Subcutaneous adipose tissue (tissue), 4 donors: ENCODE measurements around the gene UBE2O. TPM values are rescaled to one million over a fixed set of nuclear protein-coding genes. Genes with fewer than 3 reads are reported as not detected.

Source experiments
- total RNA-seq, 4 donors: library from RNA; depleted of rRNA; stranded (reverse); fragments of >200 nt; gene quantifications; one replicate each; pipeline ENCODE4 v1.1.0, GENCODE V29; 2016
- TF ChIP-seq, protein P1 (sequence below): fragments of 450-650 bp; IDR thresholded peaks from one replicate; pipeline ENCODE4 v1.5.1; 2016; ENCODE audit warnings: low read depth, mild to moderate bottlenecking, control low read depth, antibody characterized with exemption, moderate library complexity

Gene UBE2O
- total RNA-seq, 4 donors from 2014 or later = 7.2 to 14.3 (median 12.6) TPM

DNA sequence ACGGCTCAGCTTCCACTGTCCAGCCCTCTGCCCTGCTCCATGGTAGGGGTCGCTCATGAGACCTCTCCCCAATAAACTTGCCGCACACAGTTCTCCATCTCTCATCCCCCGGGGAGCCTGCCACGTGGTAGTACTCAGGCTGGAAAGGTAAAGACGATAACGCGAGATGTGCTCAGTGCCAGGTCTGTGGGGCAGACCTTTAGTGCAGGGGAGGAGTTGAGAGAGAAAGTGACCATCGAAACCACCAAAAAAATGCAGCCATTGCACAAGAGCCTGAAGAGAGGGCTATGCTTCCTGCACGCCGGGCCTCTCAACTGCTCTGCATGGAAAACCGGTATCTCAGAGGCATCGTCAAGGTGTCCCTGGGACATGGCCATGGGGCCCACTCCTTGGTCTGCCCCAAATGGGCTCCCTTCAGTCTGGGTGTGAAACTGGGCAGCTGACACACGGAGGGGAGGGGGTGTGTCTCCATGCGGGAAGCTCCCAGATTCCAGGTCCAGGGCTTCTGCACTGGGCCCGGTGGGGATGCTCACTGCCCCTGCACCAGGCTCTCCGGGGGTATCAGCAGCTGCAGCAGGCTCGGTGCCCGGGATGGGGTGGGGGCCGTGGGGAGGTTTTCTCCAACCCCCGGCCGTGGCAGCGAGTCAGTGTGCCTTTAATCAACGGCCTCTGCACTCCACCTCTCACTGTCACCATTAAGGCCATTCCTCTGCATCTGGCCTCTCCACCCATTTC is 9.8 kb upstream of the UBE2O start:
- TF ChIP-seq, protein P1, sequence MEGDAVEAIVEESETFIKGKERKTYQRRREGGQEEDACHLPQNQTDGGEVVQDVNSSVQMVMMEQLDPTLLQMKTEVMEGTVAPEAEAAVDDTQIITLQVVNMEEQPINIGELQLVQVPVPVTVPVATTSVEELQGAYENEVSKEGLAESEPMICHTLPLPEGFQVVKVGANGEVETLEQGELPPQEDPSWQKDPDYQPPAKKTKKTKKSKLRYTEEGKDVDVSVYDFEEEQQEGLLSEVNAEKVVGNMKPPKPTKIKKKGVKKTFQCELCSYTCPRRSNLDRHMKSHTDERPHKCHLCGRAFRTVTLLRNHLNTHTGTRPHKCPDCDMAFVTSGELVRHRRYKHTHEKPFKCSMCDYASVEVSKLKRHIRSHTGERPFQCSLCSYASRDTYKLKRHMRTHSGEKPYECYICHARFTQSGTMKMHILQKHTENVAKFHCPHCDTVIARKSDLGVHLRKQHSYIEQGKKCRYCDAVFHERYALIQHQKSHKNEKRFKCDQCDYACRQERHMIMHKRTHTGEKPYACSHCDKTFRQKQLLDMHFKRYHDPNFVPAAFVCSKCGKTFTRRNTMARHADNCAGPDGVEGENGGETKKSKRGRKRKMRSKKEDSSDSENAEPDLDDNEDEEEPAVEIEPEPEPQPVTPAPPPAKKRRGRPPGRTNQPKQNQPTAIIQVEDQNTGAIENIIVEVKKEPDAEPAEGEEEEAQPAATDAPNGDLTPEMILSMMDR = no peak

DNA sequence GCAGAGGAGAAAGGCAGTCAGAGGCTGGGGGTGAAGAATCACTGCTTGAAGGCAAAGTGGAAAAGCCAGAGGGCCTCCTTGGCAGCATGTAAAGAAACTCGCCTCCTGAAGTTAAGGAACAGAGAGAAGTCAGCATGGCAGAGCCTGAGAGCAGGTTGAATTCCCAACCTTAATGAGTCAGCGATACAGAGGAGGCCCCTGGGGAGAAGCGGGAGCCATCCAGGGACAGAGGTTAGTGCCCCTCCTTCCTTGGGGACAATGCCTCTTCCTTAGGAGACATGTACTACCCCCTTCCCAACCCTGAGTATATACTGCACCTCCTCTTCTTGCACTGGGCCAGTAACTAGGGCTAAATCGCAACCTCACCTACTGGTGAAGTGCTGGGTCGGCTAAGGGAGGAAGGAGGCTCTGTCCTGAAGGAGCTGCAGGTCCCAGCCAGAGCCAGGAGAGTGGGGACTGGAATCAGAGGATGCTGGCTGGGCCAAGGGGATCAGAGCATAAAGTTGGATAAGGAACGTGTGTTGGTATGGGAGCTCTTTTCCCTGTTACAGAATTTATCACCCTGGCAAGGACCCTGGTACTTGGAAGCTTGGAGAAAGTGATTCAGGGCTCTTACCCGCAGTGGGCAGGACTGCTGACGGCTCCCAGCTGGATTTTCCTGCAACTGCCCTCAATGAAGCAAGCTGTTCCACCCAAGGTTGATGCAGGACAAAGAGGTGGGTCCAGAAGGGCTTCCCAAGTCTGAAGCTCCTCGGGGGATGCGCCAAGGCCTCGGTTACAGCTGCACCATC is 9.0 kb upstream of the UBE2O start:
- TF ChIP-seq, protein P1 = no peak

DNA sequence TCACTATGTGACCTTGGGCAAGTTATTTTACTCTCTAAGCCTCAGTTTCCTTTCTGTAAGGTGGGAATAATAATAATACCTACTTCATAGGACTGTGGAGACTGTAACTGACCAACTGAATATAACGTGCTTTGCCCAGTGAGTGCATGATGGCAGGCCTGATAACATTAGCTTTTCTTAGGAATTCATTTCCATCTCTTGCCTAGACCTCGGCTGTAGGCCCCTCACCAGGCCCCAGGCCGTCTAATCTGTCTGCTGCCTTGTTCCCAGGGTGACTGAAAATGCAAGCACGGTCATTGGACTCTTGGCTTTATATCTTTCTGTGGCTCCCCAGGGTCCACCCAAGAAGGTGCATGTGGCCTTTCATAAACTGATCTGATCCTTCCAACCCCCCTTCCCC is 6.7 kb upstream of the UBE2O start:
- TF ChIP-seq, protein P1 = no peak

DNA sequence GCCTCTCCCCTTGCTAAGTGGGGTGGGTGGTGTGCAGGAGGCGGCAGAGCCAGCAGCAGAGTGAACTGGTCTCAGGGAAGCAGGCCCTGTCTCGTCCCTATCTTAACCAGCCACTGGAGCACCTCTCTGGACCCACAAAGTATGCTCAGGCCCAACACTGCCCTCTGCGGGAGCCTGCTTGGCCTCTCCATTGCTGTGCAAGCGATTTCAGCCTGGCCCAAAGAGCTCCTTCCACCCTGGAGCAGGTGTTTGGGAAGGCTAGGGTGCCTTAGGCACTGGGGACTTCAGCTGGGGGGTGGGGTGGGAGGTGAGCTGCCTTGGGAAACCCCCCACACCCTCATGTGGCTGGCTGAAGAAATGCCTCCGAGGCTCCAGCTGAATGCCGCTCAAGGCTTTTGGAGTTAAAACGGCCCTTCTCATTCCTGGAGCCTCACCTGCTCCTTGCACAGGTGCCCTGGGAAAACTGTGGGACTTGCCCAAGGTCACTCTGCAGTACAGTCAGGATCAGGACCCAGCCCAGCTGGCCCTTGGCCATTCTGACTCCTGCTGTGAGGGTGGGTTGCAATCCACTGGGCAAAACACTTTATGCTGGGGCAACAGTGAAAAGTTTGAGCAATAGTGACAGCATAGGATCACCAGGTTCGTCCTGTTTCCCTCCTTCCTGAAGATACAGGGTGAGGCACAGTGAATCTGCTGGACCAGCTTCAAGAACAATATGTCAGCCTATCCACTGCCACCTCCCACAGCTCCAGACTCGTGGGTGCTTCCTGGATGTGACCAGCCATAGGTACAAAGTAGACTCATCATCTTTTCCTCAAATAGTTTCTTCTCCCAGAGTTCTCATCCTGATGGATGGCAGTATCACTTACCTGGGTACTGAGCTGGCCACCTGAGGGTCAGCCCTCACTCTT is 5.9 kb upstream of the UBE2O start:
- TF ChIP-seq, protein P1 = no peak

DNA sequence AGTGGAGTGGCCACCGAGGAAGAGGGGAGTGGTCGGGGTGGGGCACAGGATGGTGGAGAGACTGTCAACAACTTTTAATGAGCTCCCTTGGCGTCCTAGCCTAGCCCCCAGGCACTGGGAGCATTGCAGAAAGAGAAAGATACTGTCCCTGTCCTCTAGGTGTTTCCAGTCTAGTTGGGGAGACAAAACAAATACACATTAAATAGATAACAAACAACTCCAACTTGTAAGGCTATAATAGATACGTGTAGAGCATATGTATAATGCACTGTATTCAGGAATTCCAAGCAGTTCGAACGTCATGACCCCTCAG is 435 bp upstream of the UBE2O start:
- TF ChIP-seq, protein P1 = no peak

DNA sequence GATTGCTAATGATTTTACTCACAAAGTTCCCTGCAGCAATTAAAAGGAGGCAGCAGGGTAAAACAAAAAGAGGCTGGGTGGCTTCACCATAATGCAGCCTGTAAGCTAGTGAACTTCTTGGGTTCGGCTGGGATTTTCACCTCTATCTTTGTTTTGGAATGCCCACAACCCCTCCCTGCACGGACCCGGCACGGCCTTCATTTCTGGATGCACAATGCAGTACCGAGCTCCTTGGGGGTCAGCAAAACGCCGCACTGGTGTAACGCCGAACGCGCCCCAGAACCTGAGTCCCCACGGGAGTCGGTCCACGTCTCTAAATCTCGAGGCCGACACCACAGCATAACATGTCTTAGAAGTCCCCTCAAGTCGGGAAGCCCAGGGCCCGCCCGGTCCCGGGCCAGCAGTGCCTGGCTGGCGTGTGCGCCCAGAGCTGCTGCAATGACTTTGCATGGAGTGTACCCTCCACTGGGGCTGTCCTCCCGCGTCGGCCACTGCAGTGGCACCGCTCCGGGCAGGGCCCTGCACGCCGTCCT is 759 bp downstream of the UBE2O start:
- TF ChIP-seq, protein P1 = no peak
